ENCODE data around the gene EXOC1. TPM values are rescaled to one million over a fixed set of nuclear protein-coding genes. Genes with fewer than 3 reads are reported as not detected.

EXOC1 gene
- total and polyA plus RNA-seq, 9 of the 15 experiments (the other 6 are each of a cell fraction or from before 2014, with no cell fraction given), result 16.0 to 45.5 (median 26.2) TPM

DNA sequence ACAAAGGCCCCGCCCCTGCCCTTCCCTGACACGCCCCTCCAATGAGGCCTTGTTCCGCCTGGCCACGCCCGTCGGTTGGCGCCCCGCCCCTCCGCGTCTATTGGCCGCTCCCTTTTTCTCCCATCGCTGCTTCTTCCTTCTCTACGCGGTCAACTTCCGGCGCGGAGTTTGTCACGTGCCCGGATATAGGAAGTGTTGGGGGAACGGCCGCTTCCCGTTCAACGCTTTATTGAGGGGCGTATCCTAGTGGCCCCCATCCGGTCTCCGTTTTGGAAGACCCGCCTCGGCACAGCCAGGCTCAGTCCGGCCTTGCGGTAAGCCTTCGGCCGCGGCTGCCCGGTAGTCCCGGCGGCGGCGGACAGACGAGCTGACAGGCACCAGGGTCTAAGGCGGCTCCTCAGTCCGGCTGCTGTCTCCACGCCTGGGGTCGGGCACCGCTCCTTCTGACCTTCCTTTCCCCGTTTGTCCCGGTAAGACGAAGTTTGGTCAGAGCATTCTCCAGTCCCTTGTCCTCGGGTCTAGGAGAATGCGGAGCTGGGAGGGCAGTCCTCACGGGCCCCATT lies at the start of gene EXOC1 (continued):
- TF ChIP-seq, protein P1, sequence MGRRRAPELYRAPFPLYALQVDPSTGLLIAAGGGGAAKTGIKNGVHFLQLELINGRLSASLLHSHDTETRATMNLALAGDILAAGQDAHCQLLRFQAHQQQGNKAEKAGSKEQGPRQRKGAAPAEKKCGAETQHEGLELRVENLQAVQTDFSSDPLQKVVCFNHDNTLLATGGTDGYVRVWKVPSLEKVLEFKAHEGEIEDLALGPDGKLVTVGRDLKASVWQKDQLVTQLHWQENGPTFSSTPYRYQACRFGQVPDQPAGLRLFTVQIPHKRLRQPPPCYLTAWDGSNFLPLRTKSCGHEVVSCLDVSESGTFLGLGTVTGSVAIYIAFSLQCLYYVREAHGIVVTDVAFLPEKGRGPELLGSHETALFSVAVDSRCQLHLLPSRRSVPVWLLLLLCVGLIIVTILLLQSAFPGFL (CRISPR knock-in tag; IDR thresholded peaks at IDR 0.05), result no peak
- TF ChIP-seq NCOR1 (IDR thresholded peaks at IDR 0.05) (no peak), CEBPB (tag; IDR thresholded peaks at IDR 0.05) (no peak), ZNF212 (CRISPR knock-in tag; IDR thresholded peaks at IDR 0.05) (no peak), MYNN (IDR thresholded peaks at IDR 0.05) (no peak), MYNN (CRISPR knock-in tag; IDR thresholded peaks at IDR 0.05) (no peak), FOXK1 (CRISPR knock-in tag; IDR thresholded peaks at IDR 0.05; ENCODE audit: borderline replicate concordance) (no peak), TRIM28 (IDR thresholded peaks at IDR 0.05) (no peak), CCNT2 (IDR thresholded peaks at IDR 0.05; ENCODE audit: borderline replicate concordance, extremely low read depth, insufficient read length, low read depth, low read length) (peak; percentile 53), HIVEP1 (CRISPR knock-in tag; IDR thresholded peaks at IDR 0.05) (no peak), PHB (CRISPR knock-in tag; IDR thresholded peaks at IDR 0.05) (no peak), HMGN3 (IDR thresholded peaks at IDR 0.05; ENCODE audit: borderline replicate concordance, extremely low read depth, insufficient read length, low read depth, low read length) (peak; percentile 74), XRCC3 (IDR thresholded peaks at IDR 0.05) (no peak), ETV5 (CRISPR knock-in tag; IDR thresholded peaks at IDR 0.05; ENCODE audit: low read depth) (peak; percentile 71; the same call in 1 of the 2 replicates), ZNF589 (CRISPR knock-in tag; IDR thresholded peaks at IDR 0.05; ENCODE audit: low read depth) (no peak), ZBTB1 (CRISPR knock-in tag; IDR thresholded peaks at IDR 0.05; ENCODE audit: borderline replicate concordance, low read depth) (no peak), SRSF7 (optimal IDR thresholded peaks at IDR 0.05; ENCODE audit: low read depth, low read length) (no peak), ZNF134 (CRISPR knock-in tag; conservative IDR thresholded peaks at IDR 0.05) (no peak), NR4A1 (CRISPR knock-in tag; IDR thresholded peaks at IDR 0.05) (peak; percentile 64; the same call in 1 of the 2 replicates), NR4A1 (tag; IDR thresholded peaks at IDR 0.05) (no peak), ZBTB8A (IDR thresholded peaks at IDR 0.05; ENCODE audit: partially characterized antibody) (no peak), SP1 (CRISPR knock-in tag; IDR thresholded peaks at IDR 0.05) (peak; percentile 88)
- TF ChIP-seq, protein P2, sequence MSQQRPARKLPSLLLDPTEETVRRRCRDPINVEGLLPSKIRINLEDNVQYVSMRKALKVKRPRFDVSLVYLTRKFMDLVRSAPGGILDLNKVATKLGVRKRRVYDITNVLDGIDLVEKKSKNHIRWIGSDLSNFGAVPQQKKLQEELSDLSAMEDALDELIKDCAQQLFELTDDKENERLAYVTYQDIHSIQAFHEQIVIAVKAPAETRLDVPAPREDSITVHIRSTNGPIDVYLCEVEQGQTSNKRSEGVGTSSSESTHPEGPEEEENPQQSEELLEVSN (IDR thresholded peaks at IDR 0.05; ENCODE audit: borderline replicate concordance in 1 of 2, extremely low read depth in 1 of 2, insufficient read depth in 1 of 2, insufficient read length in 1 of 2, low read depth in 1 of 2, low read length in 1 of 2, poor library complexity in 1 of 2, severe bottlenecking in 1 of 2), result no peak
- TF ChIP-seq, protein P3, sequence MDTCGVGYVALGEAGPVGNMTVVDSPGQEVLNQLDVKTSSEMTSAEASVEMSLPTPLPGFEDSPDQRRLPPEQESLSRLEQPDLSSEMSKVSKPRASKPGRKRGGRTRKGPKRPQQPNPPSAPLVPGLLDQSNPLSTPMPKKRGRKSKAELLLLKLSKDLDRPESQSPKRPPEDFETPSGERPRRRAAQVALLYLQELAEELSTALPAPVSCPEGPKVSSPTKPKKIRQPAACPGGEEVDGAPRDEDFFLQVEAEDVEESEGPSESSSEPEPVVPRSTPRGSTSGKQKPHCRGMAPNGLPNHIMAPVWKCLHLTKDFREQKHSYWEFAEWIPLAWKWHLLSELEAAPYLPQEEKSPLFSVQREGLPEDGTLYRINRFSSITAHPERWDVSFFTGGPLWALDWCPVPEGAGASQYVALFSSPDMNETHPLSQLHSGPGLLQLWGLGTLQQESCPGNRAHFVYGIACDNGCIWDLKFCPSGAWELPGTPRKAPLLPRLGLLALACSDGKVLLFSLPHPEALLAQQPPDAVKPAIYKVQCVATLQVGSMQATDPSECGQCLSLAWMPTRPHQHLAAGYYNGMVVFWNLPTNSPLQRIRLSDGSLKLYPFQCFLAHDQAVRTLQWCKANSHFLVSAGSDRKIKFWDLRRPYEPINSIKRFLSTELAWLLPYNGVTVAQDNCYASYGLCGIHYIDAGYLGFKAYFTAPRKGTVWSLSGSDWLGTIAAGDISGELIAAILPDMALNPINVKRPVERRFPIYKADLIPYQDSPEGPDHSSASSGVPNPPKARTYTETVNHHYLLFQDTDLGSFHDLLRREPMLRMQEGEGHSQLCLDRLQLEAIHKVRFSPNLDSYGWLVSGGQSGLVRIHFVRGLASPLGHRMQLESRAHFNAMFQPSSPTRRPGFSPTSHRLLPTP (IDR thresholded peaks at IDR 0.05; ENCODE audit: borderline replicate concordance, extremely low read depth, insufficient read length), result no peak
- TF ChIP-seq, protein P4, sequence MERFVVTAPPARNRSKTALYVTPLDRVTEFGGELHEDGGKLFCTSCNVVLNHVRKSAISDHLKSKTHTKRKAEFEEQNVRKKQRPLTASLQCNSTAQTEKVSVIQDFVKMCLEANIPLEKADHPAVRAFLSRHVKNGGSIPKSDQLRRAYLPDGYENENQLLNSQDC (CRISPR knock-in tag; IDR thresholded peaks at IDR 0.05), result no peak

Measured in K562 (cell line).